ENCODE results near the gene TUT4. TPM values are rescaled to one million over a fixed set of nuclear protein-coding genes. Genes with fewer than 3 reads are reported as not detected.
A peak's percentile ranks its signal among the peaks of the same experiment; 100 is the strongest.

Gene TUT4
- total and polyA plus RNA-seq, 2 experiments from 2014 or later, result 69.9 to 116 TPM

- TF ChIP-seq ZNF462 (CRISPR knock-in tag; IDR thresholded peaks at IDR 0.05), result no peak
- TF ChIP-seq ZNF331 (CRISPR knock-in tag; IDR thresholded peaks at IDR 0.05; ENCODE audit: low read depth), result no peak
- TF ChIP-seq POLR2AphosphoS5 (IDR thresholded peaks at IDR 0.05; ENCODE audit: low read depth), result no peak
- no peak for TF ChIP-seq NANOG (IDR thresholded peaks at IDR 0.05; ENCODE audit: borderline replicate concordance)
These were observed 48.6 kb upstream of the TUT4 start (continued) for GRCh38 chr1:52601519-52601918.

DNA sequence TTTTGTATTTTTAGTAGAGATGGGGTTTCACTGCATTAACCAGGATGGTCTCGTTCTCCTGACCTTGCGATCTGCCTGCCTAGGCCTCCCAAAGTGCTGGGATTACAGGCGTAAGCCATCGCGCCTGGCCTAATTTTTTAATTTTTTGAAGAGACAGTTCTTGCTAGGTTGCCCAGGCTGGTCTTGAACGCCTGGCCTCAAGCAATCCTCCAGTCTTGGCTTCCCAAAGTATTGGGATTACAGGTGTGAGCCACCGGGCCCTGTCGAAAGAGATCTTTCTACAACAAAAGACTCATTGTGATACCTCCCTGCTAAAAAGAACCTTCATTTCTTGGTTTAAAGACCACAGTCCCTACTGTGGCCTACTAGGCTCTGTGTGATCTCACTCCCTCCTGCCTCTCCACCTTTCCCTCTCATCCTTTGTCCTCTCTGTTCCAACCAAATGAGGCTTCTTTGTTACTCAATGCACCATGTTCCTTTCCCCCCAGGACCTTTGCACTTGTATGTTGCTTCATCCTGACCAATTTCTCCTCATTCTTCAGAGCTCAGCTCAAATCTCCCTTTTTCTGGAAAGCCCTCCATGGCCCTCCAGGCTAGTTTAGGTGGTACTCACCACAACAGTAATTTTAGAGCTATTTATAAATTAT, 47.8 kb upstream of the TUT4 start:
- H3F3A ChIP-seq (replicated peaks; ENCODE audit: low read depth), result no peaks in the 10 kb centered on the region; the same call in 1 of the 2 replicates
- no peak overlapping the region for H3K27ac ChIP-seq (ENCODE audit: low read depth)
- Mint-ChIP-seq H3K27ac (no peak overlapping the region), H3K36me3 (ENCODE audit: low read depth) (no peaks in the 10 kb centered on the region), H3K4me3 (no peak overlapping the region), H3K4me1 (peaks cover 10% of the 10 kb centered on the region), H3K27me3 (ENCODE audit: insufficient read depth, low read depth, poor library complexity) (peaks cover 38% of the 10 kb centered on the region), H3K9me3 (peaks cover 3% of the 10 kb centered on the region; the same call in 1 of the 3 replicates)
- H4K20me1 ChIP-seq (replicated peaks; ENCODE audit: insufficient read depth), result no peaks in the 10 kb centered on the region; the same call in 1 of the 2 replicates
- H3K4me3 ChIP-seq, result no peak overlapping the region
- H3K4me1 ChIP-seq (ENCODE audit: insufficient read depth), result 0 out of 2 replicates have a peak, but pooled peaks cover 10% of the 10 kb centered on the region
- no peaks in the 10 kb centered on the region for H3K79me2 ChIP-seq (replicated peaks; ENCODE audit: insufficient read depth)
- DNase-seq (ENCODE audit: low spot score) (no peak), ATAC-seq (0 out of 3 replicates have a peak, but pooled peaks have one; percentile 6)
- peaks cover 45% of the 10 kb centered on the region for H3K27me3 ChIP-seq (ENCODE audit: insufficient read depth)
- H3K4me2 ChIP-seq, result no peak overlapping the region
- TF ChIP-seq CREB1 (CRISPR knock-in tag; IDR thresholded peaks at IDR 0.05; ENCODE audit: low read depth), result no peak
- TF ChIP-seq, protein P1, sequence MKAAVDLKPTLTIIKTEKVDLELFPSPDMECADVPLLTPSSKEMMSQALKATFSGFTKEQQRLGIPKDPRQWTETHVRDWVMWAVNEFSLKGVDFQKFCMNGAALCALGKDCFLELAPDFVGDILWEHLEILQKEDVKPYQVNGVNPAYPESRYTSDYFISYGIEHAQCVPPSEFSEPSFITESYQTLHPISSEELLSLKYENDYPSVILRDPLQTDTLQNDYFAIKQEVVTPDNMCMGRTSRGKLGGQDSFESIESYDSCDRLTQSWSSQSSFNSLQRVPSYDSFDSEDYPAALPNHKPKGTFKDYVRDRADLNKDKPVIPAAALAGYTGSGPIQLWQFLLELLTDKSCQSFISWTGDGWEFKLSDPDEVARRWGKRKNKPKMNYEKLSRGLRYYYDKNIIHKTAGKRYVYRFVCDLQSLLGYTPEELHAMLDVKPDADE (IDR thresholded peaks at IDR 0.05), result no peak
- no peaks in the 10 kb centered on the region for H3K9me2 ChIP-seq (ENCODE audit: insufficient read depth)
- H3K36me3 ChIP-seq (ENCODE audit: insufficient read depth), result no peaks in the 10 kb centered on the region
- H2AFZ ChIP-seq, result no peak overlapping the region

All from GM23338 (cell line).